GM18870 (cell line): Measurements from ENCODE around the gene PGLYRP1.

ENCODE experiments used
- ATAC-seq: cut with Tn5 transposase; IDR thresholded peaks from one replicate; pipeline ENCODE4 v1.9.1; 2021; ENCODE audit warnings: moderate library complexity; ENCODE audit not compliant: unreplicated experiment

The PGLYRP1 gene

GRCh38 chr19:46022431-46023310 is at the start of gene PGLYRP1:
PGLYRP1 (minus strand) TSS chr19:46023053; CDS start chr19:46023021, 32 bp downstream.
- no peak for ATAC-seq

GRCh38 chr19:46069806-46070341 is 47.0 kb upstream of the PGLYRP1 start:
- no peak for ATAC-seq

- no peak for ATAC-seq
Observed at GRCh38 chr19:46068345-46069258, 45.7 kb upstream of the PGLYRP1 start.

- no peak for ATAC-seq
Observed at GRCh38 chr19:46067691-46068090, 44.8 kb upstream of the PGLYRP1 start.

GRCh38 chr19:46066471-46066870 is 43.6 kb upstream of the PGLYRP1 start:
- ATAC-seq = no peak

- ATAC-seq = no peak
Observed at GRCh38 chr19:46065486-46066071, 42.7 kb upstream of the PGLYRP1 start.

- ATAC-seq = no peak
Observed at GRCh38 chr19:46063201-46063600, 40.3 kb upstream of the PGLYRP1 start.

GRCh38 chr19:46060012-46060411 is 37.2 kb upstream of the PGLYRP1 start:
- ATAC-seq = no peak

- no peak for ATAC-seq
Observed at GRCh38 chr19:46058778-46059177, 35.9 kb upstream of the PGLYRP1 start.

- no peak for ATAC-seq
Observed at GRCh38 chr19:46056536-46056935, 33.7 kb upstream of the PGLYRP1 start.

- no peak for ATAC-seq
Observed at GRCh38 chr19:46052896-46053295, 30.0 kb upstream of the PGLYRP1 start.

- ATAC-seq = no peak
Observed at GRCh38 chr19:46049597-46049996, 26.7 kb upstream of the PGLYRP1 start.

GRCh38 chr19:46043519-46043918 is 20.7 kb upstream of the PGLYRP1 start:
- ATAC-seq = no peak

GRCh38 chr19:46042252-46042883 is 19.5 kb upstream of the PGLYRP1 start:
- no peak for ATAC-seq

GRCh38 chr19:46040952-46041500 is 18.2 kb upstream of the PGLYRP1 start, which contains the start of gene IGFL4:
IGFL4 (minus strand) TSS chr19:46041002; CDS start chr19:46040962, 40 bp downstream.
- ATAC-seq = no peak

GRCh38 chr19:46040125-46040524 is 17.3 kb upstream of the PGLYRP1 start:
- ATAC-seq = no peak

GRCh38 chr19:46036744-46037128 is 13.9 kb upstream of the PGLYRP1 start:
- no peak for ATAC-seq

GRCh38 chr19:46035986-46036743 is 13.3 kb upstream of the PGLYRP1 start:
- ATAC-seq = no peak

- no peak for ATAC-seq
Observed at GRCh38 chr19:46035546-46035945, 12.7 kb upstream of the PGLYRP1 start.
